ENCODE data around the gene MSMP. TPM values are rescaled to one million over a fixed set of nuclear protein-coding genes. Genes with fewer than 3 reads are reported as not detected.

Gene MSMP
- polyA plus RNA-seq, 3 donors = not detected

DNA sequence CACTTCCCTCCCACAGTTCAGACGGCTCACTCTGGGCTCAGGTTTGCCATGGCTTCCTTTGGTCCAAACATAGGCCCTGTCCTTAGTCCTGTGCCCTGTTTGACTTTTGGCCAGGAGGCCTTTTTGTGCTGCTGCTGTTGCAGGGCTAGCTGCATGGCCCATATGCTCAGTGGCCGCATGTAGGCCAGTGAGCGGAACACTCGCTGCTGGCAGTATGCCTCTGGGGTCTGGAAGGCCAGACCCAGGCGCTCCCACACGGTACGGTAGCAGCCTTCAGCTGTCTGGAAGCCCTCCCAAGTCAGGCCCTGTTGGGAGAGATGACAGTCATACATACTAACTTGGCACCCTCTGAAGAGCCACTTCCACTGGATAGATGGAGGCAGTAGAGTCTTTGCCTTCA is 16.9 kb downstream of the MSMP start:
- Histone ChIP-seq H3K79me2 (ENCODE audit: insufficient read depth, low read length) (peaks cover 16% of the 10 kb centered on the region), H2AFZ (ENCODE audit: insufficient read depth, low read depth, low read length, poor library complexity, severe bottlenecking) (no peak overlapping the region), H3K27ac (ENCODE audit: low read depth in 1 of 2, low read length in 2 of 2) (peak overlapping the region in 1 of 2 donors; percentile 21), H4K20me1 (ENCODE audit: insufficient read depth, low read length) (peaks cover 69% of the 10 kb centered on the region), H3K4me1 (ENCODE audit: control insufficient read depth in 1 of 2, insufficient read depth in 2 of 2, low read length in 2 of 2) (peaks cover 14 to 22% of the 10 kb centered on the region in 2 donors), H3K4me3 (replicated peaks in 1 of 3; ENCODE audit: low read depth in 2 of 3, low read length in 3 of 3) (no peak overlapping the region), H3K27me3 (ENCODE audit: control insufficient read depth in 2 of 2, insufficient read depth in 2 of 2, low read length in 2 of 2) (no peaks in the 10 kb centered on the region), H3K36me3 (replicated peaks in 1 of 2; ENCODE audit: control insufficient read depth in 1 of 2, insufficient read depth in 2 of 2, low read length in 2 of 2) (peaks cover 65 to 77% of the 10 kb centered on the region in 2 donors), H3K4me2 (replicated peaks; ENCODE audit: extremely low read depth, low read length, poor library complexity, severe bottlenecking) (no peak overlapping the region), H3K9me3 (replicated peaks in 1 of 2; ENCODE audit: control insufficient read depth in 1 of 2, insufficient read depth in 1 of 2, low read length in 2 of 2) (no peaks in the 10 kb centered on the region), H3K9ac (ENCODE audit: insufficient read depth, low read length, poor library complexity, severe bottlenecking) (no peak overlapping the region)
- 98% methylated on average over 7 of the region's 7 CpGs for WGBS (ENCODE audit: insufficient coverage)
- peaks cover 66 to 79% of the 10 kb centered on the region in 2 donors for H3K36me3 Mint-ChIP-seq
- DNase-seq = no peak
- no peak for TF ChIP-seq CTCF (IDR thresholded peaks at IDR 0.05)
- H3K4me3 Mint-ChIP-seq = no peak overlapping the region
- H3K27me3 Mint-ChIP-seq (ENCODE audit: low read depth in 3 of 3) = peaks cover 0 to 3% (median 1%) of the 10 kb centered on the region in 3 donors
- H3K4me1 Mint-ChIP-seq = peaks cover 21% of the 10 kb centered on the region
- intact Hi-C loops (cut with micrococcal nuclease) = loop anchor here in 1 of 2 donors (10.0 kb wide), 1 partner anchor 132 kb away; the partner anchor contains the start of gene TESK1
- H3K9me3 Mint-ChIP-seq = peaks cover 0 to 2% (median 0%) of the 10 kb centered on the region in 7 donors
- H3K27ac Mint-ChIP-seq = peak overlapping the region in 1 of 7 donors; percentile 26

- no peak overlapping the region for H3K4me3 Mint-ChIP-seq
These were observed 17.9 kb downstream of the MSMP start for GRCh38 chr9:35736201-35736633.

More at GRCh38 chr9:35736201-35736633, 17.9 kb downstream of the MSMP start:
- intact Hi-C loops (cut with micrococcal nuclease) = loop anchor here in 1 of 2 donors (10.0 kb wide), 1 partner anchor 131 kb away; the partner anchor contains the start of gene TESK1
- TF ChIP-seq CTCF (IDR thresholded peaks at IDR 0.05) = peak; percentile 87
- Histone ChIP-seq H3K27ac (ENCODE audit: low read depth in 1 of 2, low read length in 2 of 2) (peak overlapping the region in 1 of 2 donors; percentile 21), H3K9me3 (replicated peaks in 1 of 2; ENCODE audit: control insufficient read depth in 1 of 2, insufficient read depth in 1 of 2, low read length in 2 of 2) (no peaks in the 10 kb centered on the region), H2AFZ (ENCODE audit: insufficient read depth, low read depth, low read length, poor library complexity, severe bottlenecking) (no peak overlapping the region), H3K9ac (ENCODE audit: insufficient read depth, low read length, poor library complexity, severe bottlenecking) (no peak overlapping the region), H3K27me3 (ENCODE audit: control insufficient read depth in 2 of 2, insufficient read depth in 2 of 2, low read length in 2 of 2) (no peaks in the 10 kb centered on the region), H3K79me2 (ENCODE audit: insufficient read depth, low read length) (peaks cover 21% of the 10 kb centered on the region), H3K4me3 (replicated peaks in 1 of 3; ENCODE audit: low read depth in 2 of 3, low read length in 3 of 3) (no peak overlapping the region), H3K4me1 (ENCODE audit: control insufficient read depth in 1 of 2, insufficient read depth in 2 of 2, low read length in 2 of 2) (peaks cover 18 to 26% of the 10 kb centered on the region in 2 donors), H3K36me3 (replicated peaks in 1 of 2; ENCODE audit: control insufficient read depth in 1 of 2, insufficient read depth in 2 of 2, low read length in 2 of 2) (peaks cover 58 to 68% of the 10 kb centered on the region in 2 donors), H4K20me1 (ENCODE audit: insufficient read depth, low read length) (peaks cover 61% of the 10 kb centered on the region), H3K4me2 (replicated peaks; ENCODE audit: extremely low read depth, low read length, poor library complexity, severe bottlenecking) (no peak overlapping the region)
- H3K4me1 Mint-ChIP-seq = peaks cover 21% of the 10 kb centered on the region
- H3K9me3 Mint-ChIP-seq = peaks cover 0 to 2% (median 0%) of the 10 kb centered on the region in 7 donors
- H3K36me3 Mint-ChIP-seq = peaks cover 58 to 70% of the 10 kb centered on the region in 2 donors
- WGBS (ENCODE audit: insufficient coverage) = 67% methylated on average over 4 of the region's 5 CpGs
- H3K27ac Mint-ChIP-seq = peak overlapping the region in 4 of 7 donors; percentile 21 to 58 (median 34)
- peaks cover 0 to 6% (median 1%) of the 10 kb centered on the region in 3 donors for H3K27me3 Mint-ChIP-seq (ENCODE audit: low read depth in 3 of 3)
- peak; percentile 56 to 71 (median 57) for DNase-seq
